Measurements from ENCODE around the gene PCSK9.

Gene PCSK9

GRCh38 chr1:55038552-55038838 is 853 bp upstream of the PCSK9 start:
- TF ChIP-seq CTCF (conservative IDR thresholded peaks at IDR 0.05; ENCODE audit: low read depth, low read length): no peak
- H3K4me3 ChIP-seq (ENCODE audit: low read length): no peak overlapping the region
- no peak for DNase-seq (ENCODE audit: low read depth)

- no peak for TF ChIP-seq CTCF (conservative IDR thresholded peaks at IDR 0.05; ENCODE audit: low read depth, low read length)
- DNase-seq (ENCODE audit: low read depth): no peak
- H3K4me3 ChIP-seq (ENCODE audit: low read length): peak overlapping the region; percentile 41
Observed at GRCh38 chr1:55038974-55039341, 390 bp upstream of the PCSK9 start.

- peak overlapping the region; percentile 41 for H3K4me3 ChIP-seq (ENCODE audit: low read length)
- no peak for TF ChIP-seq CTCF (conservative IDR thresholded peaks at IDR 0.05; ENCODE audit: low read depth, low read length)
- DNase-seq (ENCODE audit: low read depth): no peak
Observed at GRCh38 chr1:55040083-55040932, 960 bp downstream of the PCSK9 start.

- TF ChIP-seq CTCF (conservative IDR thresholded peaks at IDR 0.05; ENCODE audit: low read depth, low read length): no peak
- no peak overlapping the region for H3K4me3 ChIP-seq (ENCODE audit: low read length)
- no peak for DNase-seq (ENCODE audit: low read depth)
Observed at GRCh38 chr1:55040933-55041494, 1.7 kb downstream of the PCSK9 start.

- no peak overlapping the region for H3K4me3 ChIP-seq (ENCODE audit: low read length)
- no peak for TF ChIP-seq CTCF (conservative IDR thresholded peaks at IDR 0.05; ENCODE audit: low read depth, low read length)
- DNase-seq (ENCODE audit: low read depth): no peak
Observed at GRCh38 chr1:55041613-55042012, 2.3 kb downstream of the PCSK9 start.

GRCh38 chr1:55043011-55043410 is 3.7 kb downstream of the PCSK9 start:
- TF ChIP-seq CTCF (conservative IDR thresholded peaks at IDR 0.05; ENCODE audit: low read depth, low read length): no peak
- no peak for DNase-seq (ENCODE audit: low read depth)
- H3K4me3 ChIP-seq (ENCODE audit: low read length): no peak overlapping the region

GRCh38 chr1:55043726-55044125 is 4.4 kb downstream of the PCSK9 start:
- no peak for TF ChIP-seq CTCF (conservative IDR thresholded peaks at IDR 0.05; ENCODE audit: low read depth, low read length)
- H3K4me3 ChIP-seq (ENCODE audit: low read length): no peak overlapping the region
- DNase-seq (ENCODE audit: low read depth): no peak

Data from retinal pigment epithelial cell (primary cell).